GM12878 (cell line): ENCODE measurements around the gene TMEM131L. TPM values are rescaled to one million over a fixed set of nuclear protein-coding genes. Genes with fewer than 3 reads are reported as not detected.

ENCODE experiments used
- ATAC-seq: fragments of 200-7000 bp; cut with Tn5 transposase; 3 replicates; pipeline ENCODE4 v1.9.1; 2020; ENCODE audit warnings: mild to moderate bottlenecking, moderate library complexity
- BruUV-seq: library from RNA; stranded (reverse); fragments of 400-500 nt; replicated peaks from 2 replicates; lab custom pipeline; 2021; lab: Mats Ljungman, UMichigan
- CTCF ChIA-PET: fragments of 300-600 bp; sonication (Branson Sonifier 250); formaldehyde crosslinking; extraction: SDS; loops from one replicate; lab custom pipeline; 2021; ENCODE audit warnings: inconsistent platforms; lab: Yijun Ruan, JAX
- POLR2A ChIA-PET: fragments of 350-600 bp; formaldehyde crosslinking; extraction: SDS; loops from one replicate; lab custom pipeline; 2021; ENCODE audit warnings: inconsistent platforms; lab: Charles Lee
- RAD21 ChIA-PET: fragments of 300-600 bp; sonication (Branson Sonifier 250); formaldehyde crosslinking; loops from one replicate; lab custom pipeline; 2023; ENCODE audit warnings: antibody characterized with exemption; ENCODE audit not compliant: unreplicated experiment; lab: Charles Lee
- SMC1A ChIA-PET: fragments of 300-600 bp; sonication (Branson Sonifier 250); formaldehyde crosslinking; loops from one replicate; lab custom pipeline; 2023; ENCODE audit not compliant: unreplicated experiment, uncharacterized antibody; lab: Charles Lee
- DNase-seq: peaks from one replicate; pipeline ENCODE4 v3.0.0-alpha.2; 2011; ENCODE audit warnings: low read depth, low spot score
- FAIRE-seq: peaks from 3 replicates; lab custom pipeline; 2011; peaks lifted over from hg19 to GRCh38; lab: Jason Lieb, UNC
- H2AFZ ChIP-seq: 2 replicates; pipeline ENCODE4 v1.6.0; 2011; ENCODE audit warnings: low read depth, low read length, control low read depth; ENCODE audit not compliant: control insufficient read depth
- H3K27ac ChIP-seq: 2 replicates; pipeline ENCODE4 v1.5.1; 2011; ENCODE audit warnings: control low read depth; ENCODE audit not compliant: control insufficient read depth, insufficient read depth
- H3K27me3 ChIP-seq, 2 experiments: replicated peaks in 1 of 2; 2 replicates each; pipeline versions ENCODE4 v1.6.0 to v1.6.1; 2011; ENCODE audit warnings: low read length in 1 of 2; ENCODE audit not compliant: control insufficient read depth in 2 of 2, insufficient read depth in 2 of 2
- H3K36me3 ChIP-seq, 2 experiments: 2 replicates each; pipeline ENCODE4 v1.5.1; 2011; ENCODE audit warnings: low read length in 1 of 2; ENCODE audit not compliant: control insufficient read depth in 2 of 2, insufficient read depth in 2 of 2
- H3K4me1 ChIP-seq: 2 replicates; pipeline ENCODE4 v1.6.1; 2011; ENCODE audit warnings: mild to moderate bottlenecking, low read length, moderate library complexity, mixed read lengths; ENCODE audit not compliant: control insufficient read depth, insufficient read depth
- H3K4me2 ChIP-seq: 2 replicates; pipeline ENCODE4 v1.6.0; 2011; ENCODE audit warnings: control low read depth; ENCODE audit not compliant: control insufficient read depth, insufficient read depth
- H3K4me3 ChIP-seq: fragments of 200-600 bp; sonication (generic); 2 replicates; pipeline ENCODE4 v1.5.1; 2016
- H3K79me2 ChIP-seq: 2 replicates; pipeline ENCODE4 v1.6.0; 2011; ENCODE audit warnings: low read length; ENCODE audit not compliant: control insufficient read depth, insufficient read depth
- H3K9ac ChIP-seq: 2 replicates; pipeline ENCODE4 v1.8.0; 2011; ENCODE audit warnings: low read length, control low read depth, mixed read lengths; ENCODE audit not compliant: control insufficient read depth, insufficient read depth
- H3K9me3 ChIP-seq: replicated peaks from 3 replicates; pipeline ENCODE4 v1.5.1; 2011; ENCODE audit warnings: mild to moderate bottlenecking, low read length; ENCODE audit not compliant: control insufficient read depth, insufficient read depth
- H4K20me1 ChIP-seq: 2 replicates; pipeline ENCODE4 v1.6.0; 2011; ENCODE audit not compliant: control insufficient read depth, insufficient read depth
- FOS ChIP-seq: IDR thresholded peaks from 3 replicates; pipeline ENCODE4 v1.6.1; 2011; ENCODE audit warnings: borderline replicate concordance; ENCODE audit not compliant: insufficient read length; ENCODE audit errors: extremely low read depth
- NBN ChIP-seq: fragments of 450-650 bp; IDR thresholded peaks from 2 replicates; pipeline ENCODE4 v1.6.1; 2016
- POLR2AphosphoS5 ChIP-seq: IDR thresholded peaks from 2 replicates; pipeline ENCODE4 v1.6.1; 2011; ENCODE audit warnings: mild to moderate bottlenecking, low read length, inconsistent platforms
- SP1 ChIP-seq: IDR thresholded peaks from one replicate; pipeline ENCODE4 v1.6.1; 2011; ENCODE audit warnings: low read depth, low read length
- WGBS: methylation state at CpG from one replicate; pipeline ENCODE4 v1.1.6; 2016; ENCODE audit warnings: low lambda C conversion rate; ENCODE audit not compliant: insufficient replicate concordance, insufficient coverage; ENCODE audit errors: missing lambda C conversion rate; 5-methylcytosine and 5-hydroxymethylcytosine counted together
- in situ Hi-C: fragments of 300-500 bp; cut with MboI; formaldehyde crosslinking; loops from 9 replicates; pipeline ENCODE4 v1.14.3; 2018; ENCODE audit warnings: mixed read lengths
- intact Hi-C: fragments of 100-400 bp; cut with micrococcal nuclease; formaldehyde crosslinking; loops from one replicate; pipeline ENCODE4 v1.14.2; 2022; ENCODE audit not compliant: unreplicated experiment
- polyA plus RNA-seq, 11 experiments: library from polyadenylated mRNA; depleted of rRNA in 4 of 11; unstranded in 6 of 11; stranded (reverse) in 5 of 11; fragments of >200 nt; fragmentation: Nextera tagmentation in 4 of 11; fragmentation: Illumina TruSeq in 1 of 11; extraction: Ambion mirVana in 4 of 11; extraction: Trizol in 1 of 11; gene quantifications; 1 replicate in 1 of 11; 2 replicates in 10 of 11; pipeline versions ENCODE4 v1.2.1 to v1.2.3, GENCODE V29; 2011 to 2016; ENCODE audit warnings: inconsistent platforms in 2 of 11, missing spikeins in 2 of 11, low read depth in 1 of 11
- total RNA-seq, 4 experiments: library from RNA; depleted of rRNA in 3 of 4; stranded (reverse); fragments of >200 nt in 3 of 4; fragmentation: Illumina TruSeq in 1 of 4; extraction: Trizol in 1 of 4; gene quantifications; 2 replicates each; pipeline versions ENCODE4 v1.2.1 to v1.2.3, GENCODE V29; 2013 to 2021

The TMEM131L gene
- total and polyA plus RNA-seq, 10 of the 15 experiments (the other 5 are each of a cell fraction or from before 2014, with no cell fraction given) = 8.5 to 101 (median 74.4) TPM

DNA sequence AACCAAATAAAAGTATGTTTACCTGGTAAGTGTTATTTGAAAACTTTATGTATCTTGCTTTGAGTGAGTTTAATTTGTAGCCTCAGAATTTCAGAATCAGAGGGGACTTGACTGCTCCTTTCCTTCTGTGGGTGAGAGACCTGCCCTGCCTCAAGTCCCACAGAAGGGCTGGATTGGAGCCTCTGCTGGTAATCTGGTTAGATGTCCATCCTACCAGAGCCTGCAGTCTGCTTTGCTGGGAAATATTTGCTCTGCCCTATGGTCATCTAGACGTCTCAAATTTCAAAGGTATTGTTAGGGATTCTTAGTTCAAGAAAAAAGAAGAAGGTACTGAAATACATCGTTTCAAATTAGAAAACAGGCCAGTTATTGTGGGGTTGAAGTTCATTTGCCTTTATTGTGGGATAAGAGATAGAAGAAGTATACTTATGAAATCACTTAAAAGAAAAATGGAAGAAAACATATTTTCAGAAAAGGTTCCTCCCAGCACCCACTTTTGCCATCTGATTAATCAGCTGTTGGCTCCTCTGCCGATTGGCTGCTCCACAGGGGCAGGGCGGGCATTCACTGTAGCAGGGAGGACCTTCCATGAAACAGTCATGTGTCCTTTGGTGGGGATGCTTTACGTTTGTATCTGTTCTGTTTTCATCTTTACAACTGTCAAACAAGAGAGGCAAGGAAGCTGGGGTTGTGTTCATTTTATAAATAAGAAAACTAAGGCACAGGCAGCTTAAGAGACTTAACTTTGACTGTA is 144.6 kb downstream of the TMEM131L start:
- no peak overlapping the region for H3K9ac ChIP-seq
- BruUV-seq = no TSS peak
- CTCF ChIA-PET = interaction anchor here (1.3 kb wide), 1 partner anchor 32 kb away, joined by 3 read pairs; no protein-coding TSS in a partner anchor
- H3K27ac ChIP-seq = no peak overlapping the region
- peaks cover 2% of the 10 kb centered on the region; the same call in 1 of the 2 replicates for H4K20me1 ChIP-seq
- peaks cover 5% of the 10 kb centered on the region for H3K79me2 ChIP-seq
- FAIRE-seq (no peak), DNase-seq (no peak)
- no peaks in the 10 kb centered on the region for H3K4me1 ChIP-seq
- in situ Hi-C loops (no loop called here), intact Hi-C loops (no loop called here)
- H3K9me3 ChIP-seq = no peaks in the 10 kb centered on the region
- 71% methylated on average over 5 of the region's 5 CpGs for WGBS
- SMC1A ChIA-PET = interaction anchor here (0.8 to 1.1 kb wide), 2 partner anchors 9 to 221 kb away, joined by 4 read pairs; no protein-coding TSS in a partner anchor
- no peak overlapping the region for H3K4me3 ChIP-seq
- POLR2A ChIA-PET = interaction anchor here (1.1 kb wide), 1 partner anchor 11 kb away, joined by 3 read pairs; no protein-coding TSS in a partner anchor
- TF ChIP-seq FOS = no peak
- peak; percentile 39; the same call in 1 of the 2 replicates for TF ChIP-seq POLR2AphosphoS5
- TF ChIP-seq, all 136 proteins: peak for 1
- no peaks in the 10 kb centered on the region for H3K27me3 ChIP-seq
- H3K36me3 ChIP-seq = peaks cover 12 to 57% of the 10 kb centered on the region in 2 experiments
- no peak for ATAC-seq
- H3K4me2 ChIP-seq = no peak overlapping the region
- H2AFZ ChIP-seq = no peak overlapping the region
- RAD21 ChIA-PET = no interaction called here

DNA sequence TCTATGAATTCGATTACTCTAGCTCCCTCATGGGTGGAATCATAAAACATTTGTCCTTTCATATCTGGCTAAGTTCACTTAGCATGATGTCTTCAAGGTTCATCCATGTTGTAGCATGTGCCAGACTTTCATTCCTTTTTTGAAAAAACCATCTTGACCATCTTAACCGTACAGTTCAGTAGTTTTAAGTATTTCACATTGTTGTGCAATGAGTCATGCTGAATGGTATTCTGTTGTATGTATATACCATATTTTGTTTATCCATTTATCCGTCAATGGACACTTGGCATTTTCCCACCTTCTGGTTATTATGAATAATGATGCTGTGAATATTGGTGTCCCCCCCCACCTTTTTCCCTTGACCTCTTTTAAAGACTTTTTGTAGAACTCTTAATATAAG is 145.5 kb downstream of the TMEM131L start:
- peaks cover 2% of the 10 kb centered on the region; the same call in 1 of the 2 replicates for H4K20me1 ChIP-seq
- no peak for DNase-seq
- no peaks in the 10 kb centered on the region for H3K27me3 ChIP-seq
- ChIA-PET SMC1A (interaction anchor here (0.8 to 1.1 kb wide), 2 partner anchors 10 to 222 kb away, joined by 4 read pairs; no protein-coding TSS in a partner anchor), CTCF (interaction anchor here (1.3 kb wide), 1 partner anchor 31 kb away, joined by 3 read pairs; no protein-coding TSS in a partner anchor), POLR2A (interaction anchor here (1.1 kb wide), 1 partner anchor 10 kb away, joined by 3 read pairs; no protein-coding TSS in a partner anchor), RAD21 (no interaction called here)
- no peak for TF ChIP-seq SP1
- no peak for TF ChIP-seq NBN
- no peaks in the 10 kb centered on the region for H3K9me3 ChIP-seq
- intact Hi-C loops = no loop called here
- H3K36me3 ChIP-seq = peaks cover 11 to 56% of the 10 kb centered on the region in 2 experiments
- WGBS = 64% methylated on average over 3 of the region's 3 CpGs
- no TSS peak for BruUV-seq
- no peak for FAIRE-seq
- in situ Hi-C loops = no loop called here
- H3K27ac ChIP-seq = no peak overlapping the region
- no peak for ATAC-seq
- H2AFZ ChIP-seq = no peak overlapping the region
- no peaks in the 10 kb centered on the region for H3K4me1 ChIP-seq
- H3K4me3 ChIP-seq = no peak overlapping the region
- no peak overlapping the region for H3K9ac ChIP-seq
- H3K79me2 ChIP-seq = peaks cover 5% of the 10 kb centered on the region
- H3K4me2 ChIP-seq = no peak overlapping the region
